M059J (cell line): ENCODE results near the gene CLEC3B. TPM values are rescaled to one million over a fixed set of nuclear protein-coding genes. Genes with fewer than 3 reads are reported as not detected.
"Not testable (repeated sequence)": the region's sequence is repeated elsewhere in the genome, so short reads cannot be mapped to it uniquely, and the experiment has no call there.

ENCODE experiments used
- DNase-seq: peaks from one replicate; pipeline ENCODE4 v3.0.0-alpha.2; 2012; ENCODE audit warnings: low read depth
- total RNA-seq: library from RNA; depleted of rRNA; stranded (reverse); fragments of >200 nt; shearing (Covaris generic); gene quantifications from 2 replicates; pipeline ENCODE4 v1.2.3, GENCODE V29; 2014; rRNA removed

CLEC3B gene
- 2.2 TPM in 1 of 2 replicates, not detected in the other for total RNA-seq

- DNase-seq, result peak; percentile 30
Observed at GRCh38 chr3:45026038-45026437, at the start of gene CLEC3B. TSS of gene CLEC3B (plus strand) at chr3:45026303. CDS start at chr3:45026363, 60 bp downstream.

GRCh38 chr3:44981220-44981619 lies 44.9 kb upstream of the CLEC3B start:
- DNase-seq, result peak; percentile 59

GRCh38 chr3:44981751-44982150 lies 44.4 kb upstream of the CLEC3B start:
- no peak for DNase-seq

- no peak for DNase-seq
Observed at GRCh38 chr3:44982817-44983216, 43.3 kb upstream of the CLEC3B start.

GRCh38 chr3:44983484-44983941 lies 42.6 kb upstream of the CLEC3B start:
- DNase-seq, result peak; percentile 25

- DNase-seq, result no peak
Observed at GRCh38 chr3:44984335-44984734, 41.8 kb upstream of the CLEC3B start.

GRCh38 chr3:44986330-44986729 lies 39.8 kb upstream of the CLEC3B start:
- DNase-seq, result not testable (repeated sequence)

- no peak for DNase-seq
Observed at GRCh38 chr3:44987332-44987731, 38.8 kb upstream of the CLEC3B start.

- no peak for DNase-seq
Observed at GRCh38 chr3:44988073-44988472, 38.0 kb upstream of the CLEC3B start.

GRCh38 chr3:44989141-44989540 lies 37.0 kb upstream of the CLEC3B start:
- no peak for DNase-seq

- DNase-seq, result no peak
Observed at GRCh38 chr3:44989636-44990373, 36.3 kb upstream of the CLEC3B start.

GRCh38 chr3:44991326-44991725 lies 34.8 kb upstream of the CLEC3B start:
- no peak for DNase-seq

- peak; percentile 33 for DNase-seq
Observed at GRCh38 chr3:44992555-44993470, 33.3 kb upstream of the CLEC3B start.

GRCh38 chr3:44993471-44994205 lies 32.5 kb upstream of the CLEC3B start:
- peak; percentile 92 for DNase-seq

- peak; percentile 55 for DNase-seq
Observed at GRCh38 chr3:44995142-44995770, 30.8 kb upstream of the CLEC3B start.

- DNase-seq, result no peak
Observed at GRCh38 chr3:44996556-44996969, 29.5 kb upstream of the CLEC3B start.

- no peak for DNase-seq
Observed at GRCh38 chr3:44999782-45000181, 26.3 kb upstream of the CLEC3B start.

GRCh38 chr3:45000823-45001222 lies 25.3 kb upstream of the CLEC3B start:
- no peak for DNase-seq

GRCh38 chr3:45001738-45002137 lies 24.4 kb upstream of the CLEC3B start:
- no peak for DNase-seq

GRCh38 chr3:45002139-45002660 lies 23.9 kb upstream of the CLEC3B start:
- DNase-seq, result no peak

- DNase-seq, result no peak
Observed at GRCh38 chr3:45002720-45003119, 23.4 kb upstream of the CLEC3B start.
